Limb (tissue), 2 donors: ENCODE data around the gene CDK17.
"Not testable (repeated sequence)": the region's sequence is repeated elsewhere in the genome, so short reads cannot be mapped to it uniquely, and the experiment has no call there.

Source experiments
- DNase-seq, 2 donors: peaks; one replicate each; pipeline ENCODE4 v3.0.0-alpha.2; 2016; ENCODE audit errors: extremely low spot score in 2 of 2

CDK17 gene

DNA sequence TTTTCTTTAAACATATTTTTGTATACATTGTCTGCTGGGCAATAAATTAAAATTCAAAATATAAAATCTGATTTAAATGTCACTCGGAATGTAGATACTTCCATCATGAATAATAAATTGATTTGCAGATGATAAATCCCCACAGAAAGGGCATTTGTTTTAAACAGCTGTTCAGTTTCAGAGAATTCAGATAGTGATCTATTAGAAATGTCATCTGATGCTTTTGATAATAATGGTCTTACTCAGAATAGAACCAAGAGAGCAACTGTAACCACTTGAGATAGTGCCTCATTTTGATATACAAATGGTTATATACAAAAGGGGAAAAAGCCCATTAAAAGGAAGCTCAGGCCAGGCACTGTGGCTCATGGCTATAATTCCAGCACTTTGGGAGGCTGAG is 43.4 kb downstream of the CDK17 start:
- DNase-seq, result no peak

DNA sequence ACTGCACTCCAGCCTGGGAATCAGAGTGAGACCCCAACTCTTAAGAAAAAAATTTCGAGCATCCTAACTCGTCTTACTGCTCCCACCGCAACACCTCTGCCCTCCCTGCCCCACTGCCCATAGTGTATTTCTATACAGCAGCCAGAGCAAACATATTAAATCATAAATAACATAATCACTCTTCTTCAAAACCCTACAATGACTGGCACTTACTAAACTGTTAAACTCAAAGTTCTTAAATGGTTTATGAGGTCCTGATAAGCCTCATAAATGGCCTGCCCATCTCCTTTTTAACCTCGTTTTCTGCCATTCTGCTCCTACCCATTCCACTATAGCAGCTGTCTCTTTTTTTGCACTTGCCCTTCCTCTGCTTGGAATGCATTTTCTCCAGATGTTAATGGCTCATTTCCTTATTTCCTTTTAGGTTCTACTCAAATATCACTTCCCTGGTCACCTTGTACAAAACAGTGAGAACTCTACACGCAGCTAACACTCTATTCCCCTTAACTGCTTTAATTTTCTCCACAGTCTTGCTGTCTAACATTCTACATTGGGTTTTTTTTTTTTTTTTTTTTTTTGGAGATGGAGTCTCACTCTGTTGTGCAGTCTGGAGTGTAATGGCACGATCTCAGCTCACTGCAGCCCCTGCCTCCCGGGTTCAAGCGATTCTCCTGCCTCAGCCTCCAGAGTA is 45.2 kb downstream of the CDK17 start:
- DNase-seq, result no peak

DNA sequence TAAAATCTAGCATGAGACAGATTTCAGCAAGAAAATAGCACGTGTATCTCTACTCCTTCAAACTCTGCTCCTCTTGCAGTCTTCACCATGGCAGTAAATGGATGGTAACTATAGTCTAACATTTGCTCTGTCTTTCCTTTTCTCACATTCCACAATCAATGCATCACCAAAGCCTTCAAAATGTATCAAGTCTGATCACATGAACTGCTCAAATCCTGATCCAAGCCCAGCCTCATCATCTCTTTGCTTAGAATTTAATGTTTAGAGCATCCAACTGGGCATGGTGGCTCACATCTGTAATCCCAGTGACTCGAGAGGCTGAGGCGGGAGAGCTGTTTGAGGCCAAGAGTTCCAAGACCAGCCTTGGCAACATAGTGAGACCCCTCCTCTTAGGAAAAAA is 45.9 kb downstream of the CDK17 start:
- no peak for DNase-seq

DNA sequence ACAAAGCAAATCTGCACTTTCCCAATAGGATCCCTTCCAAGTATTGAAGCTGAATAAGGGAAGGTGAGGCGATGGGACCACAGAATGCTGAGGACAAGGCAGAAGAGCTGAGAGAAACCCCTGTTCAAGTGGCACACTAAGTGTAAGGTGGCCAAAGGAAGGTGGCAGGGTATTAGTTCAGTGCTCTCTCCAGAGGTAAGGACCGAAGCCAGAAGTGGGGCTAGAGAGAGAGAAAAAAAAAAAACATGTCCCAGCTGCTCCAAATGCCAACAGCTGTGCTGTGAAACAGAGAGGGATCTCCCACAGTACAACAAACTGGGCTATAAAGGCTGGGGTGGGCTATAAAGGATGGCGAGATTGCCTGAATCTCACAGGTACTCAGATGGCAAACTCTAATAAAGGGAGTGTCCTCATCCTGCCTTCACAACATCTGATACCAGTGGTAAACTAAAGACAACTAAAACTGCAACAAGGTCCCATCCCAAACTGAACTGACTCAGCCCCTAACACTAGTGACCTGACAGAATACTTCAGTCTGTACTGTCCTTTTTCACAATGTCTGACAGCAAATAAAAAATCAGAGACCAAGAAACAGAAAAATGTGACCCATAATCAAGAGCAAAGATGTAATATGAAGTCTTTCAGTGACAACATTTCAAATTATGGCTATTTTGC is 47.9 kb downstream of the CDK17 start:
- DNase-seq, result no peak

DNA sequence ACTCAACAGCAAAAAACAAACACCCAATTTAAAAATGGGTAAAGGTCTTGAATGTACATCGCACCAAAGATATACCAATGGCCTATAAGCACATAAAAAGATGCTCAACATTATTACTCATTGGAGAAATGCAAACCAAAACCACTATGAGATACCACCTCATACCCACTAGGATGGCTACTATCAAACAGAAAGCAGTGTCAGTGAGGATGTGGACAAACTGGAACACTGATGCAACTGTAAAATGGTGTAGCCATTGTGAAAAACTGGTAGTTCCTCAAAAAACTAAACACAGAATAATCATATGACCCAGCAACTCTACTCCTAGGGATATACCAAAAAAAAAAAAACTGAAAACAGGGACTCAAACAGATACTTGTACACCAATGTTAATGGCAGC is 49.3 kb downstream of the CDK17 start:
- DNase-seq, result no peak

DNA sequence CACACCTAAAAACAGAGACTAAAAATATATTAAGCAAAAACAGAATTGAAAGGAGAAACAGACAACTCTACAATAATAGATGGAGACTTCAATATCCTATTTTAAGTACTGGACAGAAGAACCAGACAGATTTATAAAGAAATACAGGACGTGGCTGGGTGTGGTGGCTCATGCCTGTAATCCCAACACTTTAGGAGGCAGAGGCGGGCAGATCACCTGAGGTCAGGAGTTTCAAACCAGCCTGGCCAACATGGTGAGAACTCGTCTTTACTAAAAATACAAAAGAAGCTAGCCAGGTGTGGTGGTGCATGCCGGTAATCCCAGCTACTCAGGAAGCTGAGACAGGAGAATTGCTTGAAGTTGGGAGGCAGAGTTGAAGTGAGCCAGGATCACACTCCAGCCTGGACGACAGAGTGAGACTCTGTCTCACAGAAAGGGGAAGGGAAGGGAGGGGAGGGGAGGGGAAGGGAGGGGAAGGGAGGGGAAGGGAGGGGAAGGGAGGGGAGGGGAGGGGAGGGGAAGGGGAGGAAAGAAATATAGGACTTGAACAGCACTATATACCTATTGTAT is 53.0 kb downstream of the CDK17 start:
- no peak for DNase-seq

DNA sequence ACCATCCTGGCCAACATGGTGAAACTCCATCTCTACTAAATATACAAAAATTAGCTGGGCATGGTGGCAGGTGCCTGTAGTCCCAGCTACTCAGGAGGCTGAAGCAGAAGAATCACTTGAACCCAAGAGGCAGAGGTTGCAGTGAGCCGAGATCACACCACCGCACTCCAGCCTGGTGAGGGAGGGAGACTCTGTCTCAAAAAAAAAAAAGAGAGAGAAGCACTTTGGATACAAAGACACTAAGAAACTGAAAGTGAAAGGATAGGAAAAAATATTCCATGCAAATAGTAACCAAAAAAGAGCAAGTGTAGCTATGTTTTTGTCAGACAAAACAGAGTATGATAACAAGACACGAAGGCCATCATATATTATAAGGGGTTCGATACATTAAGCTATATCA is 53.5 kb downstream of the CDK17 start:
- not testable (repeated sequence) for DNase-seq

DNA sequence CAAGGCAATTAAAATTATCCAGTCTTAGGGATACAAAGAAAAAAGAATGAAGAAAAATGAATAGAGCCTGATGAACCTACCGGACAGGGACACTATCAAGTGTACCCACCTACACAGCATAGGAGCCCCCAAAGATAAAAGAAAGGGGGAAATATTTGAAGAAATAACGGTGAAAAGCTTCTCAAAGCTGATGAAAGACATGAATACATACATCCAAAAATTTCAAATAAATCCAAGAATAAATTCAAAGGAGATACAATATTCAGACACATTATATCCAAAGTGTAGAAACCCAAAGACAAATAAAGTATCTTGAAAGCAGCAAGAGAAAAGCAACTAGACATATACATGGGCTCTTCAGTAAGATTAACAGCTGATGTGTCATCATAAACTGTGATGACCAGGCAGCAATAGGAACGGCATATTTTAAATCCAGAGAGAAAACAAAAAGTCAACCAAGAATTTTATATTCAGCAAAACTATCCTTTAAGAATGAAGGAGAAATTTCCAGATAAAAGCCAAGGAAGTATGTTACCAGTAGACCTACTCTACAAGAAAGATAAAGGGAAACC is 56.0 kb downstream of the CDK17 start:
- no peak for DNase-seq

DNA sequence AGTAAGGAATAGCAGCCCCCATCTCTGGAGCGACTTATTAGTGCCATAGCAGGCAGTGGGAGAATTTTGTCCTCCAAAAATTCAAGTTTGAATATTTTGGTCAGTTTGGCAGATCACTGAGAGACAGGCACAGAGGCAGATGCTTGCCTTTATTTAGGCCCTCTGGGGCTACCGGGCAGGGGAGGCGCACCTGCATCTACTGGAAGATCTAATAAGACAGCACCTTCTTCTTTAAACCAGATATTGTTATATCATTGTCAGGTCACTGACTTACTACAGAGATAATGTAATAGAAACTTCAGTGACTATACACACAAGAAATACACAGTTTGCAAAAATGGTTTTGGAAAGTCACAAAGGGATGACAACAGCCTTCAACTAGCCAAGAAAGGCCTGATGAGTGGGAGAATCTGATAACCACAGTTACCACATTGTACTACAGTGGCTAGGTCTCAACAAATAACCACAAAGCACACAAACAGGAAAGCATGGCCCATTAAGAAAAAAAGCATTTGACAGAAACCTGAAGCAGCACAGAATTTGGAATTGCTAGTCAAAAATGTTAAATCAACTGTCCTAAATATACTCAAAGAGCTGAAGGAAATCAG is 56.8 kb downstream of the CDK17 start:
- DNase-seq, result no peak

DNA sequence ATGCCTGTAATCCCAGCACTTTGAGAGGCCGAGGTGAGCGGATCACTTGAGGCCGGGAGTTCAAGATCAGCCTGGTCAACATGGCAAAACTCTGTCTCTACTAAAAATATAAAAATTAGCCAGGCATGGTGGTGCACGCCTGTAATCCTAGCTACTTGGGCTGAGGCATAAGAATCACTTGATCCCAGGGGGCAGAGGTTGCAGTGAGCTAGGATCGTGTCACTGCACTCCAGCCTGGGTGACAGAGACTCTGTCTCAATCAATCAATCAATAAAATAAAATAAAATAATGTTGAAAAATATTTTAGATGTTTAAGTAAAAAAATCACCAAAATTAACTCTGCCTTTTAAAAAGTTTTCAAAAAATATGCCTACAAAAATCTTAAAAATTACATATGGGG is 60.6 kb downstream of the CDK17 start:
- not testable (repeated sequence) for DNase-seq

DNA sequence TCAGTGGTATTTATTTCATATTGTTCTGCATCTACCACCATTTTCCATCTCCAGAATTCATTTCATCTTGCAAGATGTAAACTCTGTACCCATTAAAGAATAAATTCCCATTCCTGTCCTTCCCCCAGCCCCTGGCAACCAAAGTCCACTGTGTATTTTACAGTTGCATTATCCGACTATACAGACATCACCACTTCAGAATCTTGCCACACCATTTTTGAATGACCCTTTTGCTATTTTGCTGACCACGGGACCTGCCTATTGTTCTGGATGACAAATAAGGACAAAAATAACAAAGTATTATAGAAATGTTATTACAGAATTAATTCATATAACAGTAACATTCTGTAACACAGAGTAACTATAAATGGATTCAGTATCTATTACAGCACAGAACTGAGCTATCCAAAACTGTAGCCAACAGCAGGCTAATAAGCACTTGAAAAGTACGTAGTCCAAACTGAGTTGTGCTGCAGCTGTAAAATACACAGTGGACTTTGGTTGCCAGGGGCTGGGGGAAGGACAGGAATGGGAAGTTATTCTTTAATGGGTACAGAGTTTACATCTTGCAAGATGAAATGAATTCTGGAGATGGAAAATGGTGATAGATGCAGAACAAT is 61.3 kb downstream of the CDK17 start:
- DNase-seq, result no peak

DNA sequence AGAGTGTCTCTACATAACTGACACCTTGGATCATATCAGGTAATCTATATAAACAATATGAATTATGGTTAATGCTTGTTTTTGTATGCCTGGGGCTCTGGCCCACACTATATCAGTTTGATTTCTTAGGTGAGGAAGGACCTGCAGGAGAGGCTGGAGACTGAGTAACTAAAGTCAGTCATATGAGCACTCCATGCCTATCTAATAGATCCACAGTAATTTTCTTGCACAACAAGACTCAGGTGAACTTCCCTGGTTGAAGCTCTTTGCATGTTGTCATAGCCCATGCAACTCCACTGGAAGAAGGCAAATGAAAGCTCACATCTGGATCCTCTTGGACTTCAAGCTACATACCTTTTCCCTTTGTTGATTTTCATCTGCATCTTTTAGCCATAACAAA is 62.3 kb downstream of the CDK17 start:
- no peak for DNase-seq

DNA sequence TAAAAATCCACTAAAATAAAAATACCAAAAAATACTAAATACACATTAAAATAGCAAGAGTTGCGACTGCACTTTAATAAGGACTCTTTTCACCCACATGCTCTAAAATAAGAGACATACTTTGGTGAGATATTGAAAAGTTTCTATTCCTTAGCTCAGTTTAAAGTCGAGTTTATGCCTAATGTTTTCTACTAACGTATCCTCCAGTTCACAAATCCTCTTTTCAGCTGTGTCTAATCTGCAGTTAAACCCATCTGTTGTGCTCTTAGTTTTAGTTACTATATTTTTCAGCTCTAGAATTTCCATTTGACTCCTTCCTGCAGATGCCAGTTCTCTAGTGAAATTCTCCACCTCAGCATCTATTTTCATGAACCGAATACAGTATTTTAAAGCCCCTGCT is 63.8 kb downstream of the CDK17 start:
- DNase-seq, result no peak

DNA sequence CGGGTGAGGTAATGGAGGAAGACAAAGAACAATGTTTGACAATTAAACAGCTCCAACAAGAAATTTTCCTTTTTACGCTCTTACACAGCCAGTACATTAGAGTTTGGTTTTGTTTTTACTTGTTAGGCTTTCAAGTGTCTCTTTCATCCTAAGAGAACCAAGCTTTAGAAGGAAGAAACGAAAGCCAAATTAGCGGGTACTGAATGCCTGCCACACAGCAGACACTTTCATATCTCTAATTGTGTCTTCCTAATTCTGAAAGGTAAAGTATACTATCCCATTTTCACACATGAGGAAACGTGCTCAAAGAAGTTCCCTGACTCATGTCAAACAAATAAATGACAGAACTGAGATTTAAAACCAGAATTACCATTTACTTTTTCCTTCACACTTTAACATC is 65.0 kb downstream of the CDK17 start:
- no peak for DNase-seq

DNA sequence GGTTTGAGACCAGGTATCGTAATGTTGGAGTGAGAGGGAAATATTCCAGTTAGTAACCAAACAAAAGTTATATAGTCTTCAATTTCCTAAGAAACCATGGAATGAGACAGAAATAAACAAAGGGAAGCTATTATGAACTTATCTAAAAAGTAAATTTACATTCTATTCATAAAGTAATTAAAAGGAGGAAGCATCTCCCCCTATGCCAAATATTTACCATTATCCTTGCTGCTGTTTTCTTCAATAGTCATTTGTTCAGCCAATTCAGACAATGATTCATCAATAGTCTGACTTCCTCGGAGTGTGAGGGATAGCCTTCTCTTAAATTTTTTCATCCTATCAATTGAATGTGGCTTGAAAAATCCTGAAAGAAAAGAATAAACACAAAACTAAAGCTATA is 65.7 kb downstream of the CDK17 start:
- DNase-seq, result no peak

DNA sequence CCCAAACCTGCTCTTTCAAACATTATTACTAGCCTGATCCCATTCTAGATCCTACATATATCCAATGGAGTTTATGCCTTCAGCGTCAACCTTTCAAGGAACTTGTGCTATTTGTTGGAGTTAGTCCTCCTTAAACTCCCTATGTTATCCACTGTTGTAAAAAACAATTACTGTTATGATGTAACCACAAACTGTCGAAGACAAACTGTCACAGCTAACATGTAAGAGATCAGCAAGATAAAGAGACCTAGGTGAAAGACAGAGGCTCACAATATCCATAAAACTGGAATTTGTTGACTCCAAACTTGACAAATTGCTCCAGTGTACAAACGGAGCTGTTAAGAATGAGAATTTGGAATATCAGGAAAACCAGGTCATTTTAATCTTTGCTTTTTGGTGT is 70.7 kb downstream of the CDK17 start:
- DNase-seq, result no peak

DNA sequence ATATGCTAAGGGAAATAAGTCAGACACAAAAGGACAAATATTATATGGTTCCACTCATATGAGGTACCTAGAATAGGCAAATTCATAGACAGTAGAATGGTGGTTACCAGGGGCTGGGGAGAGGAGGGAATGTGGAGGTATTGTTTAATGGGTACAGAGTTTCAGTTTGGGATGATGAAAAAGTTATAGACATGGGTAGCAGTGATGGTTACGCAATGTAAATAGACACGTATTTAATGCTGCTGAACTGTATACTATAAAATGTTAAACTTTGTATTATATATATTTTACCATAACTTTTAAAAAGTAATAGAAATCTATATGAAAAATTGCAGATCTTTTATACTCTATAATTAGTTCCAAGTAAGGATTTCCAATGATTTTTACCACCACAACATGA is 71.2 kb downstream of the CDK17 start:
- DNase-seq, result no peak

DNA sequence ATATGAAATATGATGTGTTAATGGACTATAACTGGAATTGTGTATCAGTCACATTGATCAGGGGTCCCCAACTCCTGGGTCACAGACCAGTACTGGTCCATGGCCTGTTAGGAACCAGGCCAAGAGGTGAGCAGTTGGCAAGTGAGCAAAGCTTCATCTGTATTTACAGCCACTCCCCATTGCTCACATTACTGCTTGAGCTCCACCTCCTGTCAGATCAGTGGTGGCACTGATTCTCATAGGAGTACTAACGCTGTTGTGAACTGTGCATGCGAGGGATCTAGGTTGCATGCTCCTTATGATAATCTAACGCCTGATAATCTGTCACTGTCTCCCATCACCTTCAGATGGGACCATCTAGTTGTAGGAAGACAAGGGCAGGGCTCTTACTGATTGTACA is 72.3 kb downstream of the CDK17 start:
- no peak for DNase-seq

DNA sequence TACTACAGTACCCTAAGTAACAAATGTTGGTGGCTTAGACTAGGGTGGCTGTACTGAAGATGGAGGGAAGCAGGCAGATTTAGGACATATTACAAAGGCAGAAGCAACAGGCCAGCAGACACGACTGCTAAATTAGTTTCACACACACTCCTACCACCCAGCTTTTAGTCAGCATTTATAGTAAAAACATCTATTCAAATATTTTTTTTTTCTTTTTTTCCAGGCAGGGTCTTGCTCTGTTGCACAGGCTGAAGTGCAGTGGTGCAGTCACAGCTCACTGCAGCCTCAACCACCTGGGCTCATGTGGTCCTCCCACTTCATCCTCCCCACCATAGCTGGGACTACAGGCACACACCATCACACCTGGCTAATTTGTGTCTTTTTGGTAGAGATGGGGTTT is 72.9 kb downstream of the CDK17 start:
- no peak for DNase-seq

DNA sequence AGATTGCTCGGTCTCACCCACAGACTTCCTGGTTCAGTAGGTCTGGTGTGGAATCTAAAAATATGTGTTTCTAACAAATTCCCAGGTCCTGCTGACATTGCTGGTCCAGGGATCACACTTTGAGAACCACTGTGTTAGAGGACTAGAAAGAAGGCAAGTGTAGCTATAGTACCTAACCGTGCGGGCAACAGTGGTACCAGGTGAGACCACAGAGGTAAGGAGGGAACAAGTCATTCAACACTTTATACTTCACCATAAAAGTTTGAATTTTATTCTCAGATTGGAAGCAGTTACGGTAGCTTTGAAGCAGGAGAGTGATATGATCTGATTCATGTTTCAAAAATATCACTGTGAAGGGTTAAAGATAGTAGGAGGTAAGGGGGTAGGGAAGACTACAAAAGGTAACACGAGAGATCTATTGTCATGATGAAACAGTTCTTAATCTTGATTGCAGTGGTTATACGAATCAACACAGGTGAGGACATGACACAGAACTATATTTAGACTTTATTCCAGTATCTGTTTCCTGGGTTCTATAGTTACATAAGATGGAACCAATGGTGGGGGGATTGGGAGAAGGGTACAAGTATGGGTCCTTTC is 73.5 kb downstream of the CDK17 start:
- DNase-seq, result no peak

DNA sequence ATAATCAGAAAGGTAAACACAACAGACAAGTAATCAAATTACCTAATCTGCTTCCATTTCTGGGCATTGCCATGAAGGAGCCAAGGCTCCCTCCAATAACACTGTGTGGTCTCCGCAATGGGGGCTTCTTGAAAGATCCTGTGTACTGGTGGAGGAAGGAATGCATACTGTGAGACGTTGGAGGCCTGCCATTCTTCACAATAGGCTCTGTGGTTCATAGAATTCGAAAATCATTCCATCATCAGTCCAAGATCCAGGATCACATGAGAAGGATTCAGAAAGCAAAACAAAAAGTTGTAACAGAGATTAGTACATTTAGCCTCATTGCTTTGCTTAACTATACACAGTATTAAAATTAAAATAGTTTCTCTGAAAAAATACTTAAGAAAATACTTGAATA is 76.3 kb downstream of the CDK17 start:
- DNase-seq, result no peak

DNA sequence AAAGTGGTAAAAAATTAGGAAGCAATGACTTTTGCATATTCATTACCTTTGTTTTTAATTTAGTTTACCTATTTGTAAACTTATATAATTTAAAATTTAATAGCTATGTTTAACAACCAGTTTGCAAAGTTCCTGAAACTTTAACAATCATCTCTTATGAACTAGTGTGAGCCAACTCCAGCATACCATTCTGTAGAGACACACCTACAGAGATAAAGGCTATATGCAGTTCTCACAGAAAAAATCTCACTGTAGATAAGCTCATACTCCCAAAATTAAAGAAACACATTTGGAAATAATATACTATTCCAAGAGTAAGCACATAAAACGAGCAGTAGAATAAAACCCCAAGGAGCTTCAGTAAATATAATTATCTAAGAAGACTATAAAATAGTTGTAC is 77.5 kb downstream of the CDK17 start:
- DNase-seq, result no peak
